ENCODE results near the gene MTMR11. TPM values are rescaled to one million over a fixed set of nuclear protein-coding genes. Genes with fewer than 3 reads are reported as not detected.

MTMR11 gene
- total and polyA plus RNA-seq, 9 of the 15 experiments (the other 6 are each of a cell fraction or from before 2014, with no cell fraction given) = 0.09 to 1.6 (median 0.51) TPM

- peak; percentile 11; the same call in 1 of the 3 replicates for ATAC-seq
- Histone ChIP-seq H3K9me1 (ENCODE audit: control insufficient read depth, insufficient read depth, low read length) (no peaks in the 10 kb centered on the region), H4K20me1 (replicated peaks; ENCODE audit: control insufficient read depth, insufficient read depth, low read length) (0 out of 2 replicates have a peak, but pooled peaks cover 3% of the 10 kb centered on the region), H3K9ac (ENCODE audit: insufficient read depth in 1 of 2, low read depth in 2 of 2, low read length in 2 of 2) (peak within 1 kb of the TSS in 1 of 2 experiments; percentile 48; a peak in 1 of 4 replicates), H3K9me3 (replicated peaks; ENCODE audit: control insufficient read depth, insufficient read depth, low read depth, low read length) (no peaks in the 10 kb centered on the region), H2AFZ (ENCODE audit: low read depth, low read length) (peak within 1 kb of the TSS; percentile 12; the same call in 1 of the 2 replicates), H3K27me3 (ENCODE audit: control insufficient read depth in 2 of 2, insufficient read depth in 2 of 2, low read length in 2 of 2) (no peaks in the 10 kb centered on the region), H3K27ac (ENCODE audit: extremely low read depth, low read depth, low read length) (no peak within 1 kb of the TSS), H3K36me3 (ENCODE audit: control insufficient read depth, insufficient read depth, low read length) (peaks cover 8% of the 10 kb centered on the region; the same call in 2 of the 3 replicates), H3K4me3 (no peak within 1 kb of the TSS), H3K79me2 (ENCODE audit: control insufficient read depth, insufficient read depth, low read length) (no peaks in the 10 kb centered on the region), H3K4me2 (ENCODE audit: insufficient read depth, low read length) (no peak within 1 kb of the TSS), H3K4me1 (replicated peaks in 1 of 2; ENCODE audit: control insufficient read depth in 2 of 2, insufficient read depth in 2 of 2, low read length in 2 of 2) (peaks cover 15 to 26% of the 10 kb centered on the region in 2 experiments)
- intact Hi-C loops (cut with micrococcal nuclease) = no loop called here
- BruUV-seq (replicated peaks) = no TSS peak
- POLR2A ChIA-PET = interaction anchor here (1.2 kb wide), 1 partner anchor 32 kb away, joined by 4 read pairs; no protein-coding TSS in a partner anchor
- no peak for DNase-seq (ENCODE audit: extremely low read depth in 1 of 4, low spot score in 3 of 4)
- CTCF ChIA-PET (ENCODE audit: low intra/inter-chr PET ratio) = no interaction called here
- WGBS (ENCODE audit: insufficient coverage, low coverage, missing lambda C conversion rate) = 54% methylated on average over 4 of the region's 24 CpGs
- FAIRE-seq = no peak
- in situ Hi-C loops (cut with MboI) = no loop called here
- TF ChIP-seq, protein P1, sequence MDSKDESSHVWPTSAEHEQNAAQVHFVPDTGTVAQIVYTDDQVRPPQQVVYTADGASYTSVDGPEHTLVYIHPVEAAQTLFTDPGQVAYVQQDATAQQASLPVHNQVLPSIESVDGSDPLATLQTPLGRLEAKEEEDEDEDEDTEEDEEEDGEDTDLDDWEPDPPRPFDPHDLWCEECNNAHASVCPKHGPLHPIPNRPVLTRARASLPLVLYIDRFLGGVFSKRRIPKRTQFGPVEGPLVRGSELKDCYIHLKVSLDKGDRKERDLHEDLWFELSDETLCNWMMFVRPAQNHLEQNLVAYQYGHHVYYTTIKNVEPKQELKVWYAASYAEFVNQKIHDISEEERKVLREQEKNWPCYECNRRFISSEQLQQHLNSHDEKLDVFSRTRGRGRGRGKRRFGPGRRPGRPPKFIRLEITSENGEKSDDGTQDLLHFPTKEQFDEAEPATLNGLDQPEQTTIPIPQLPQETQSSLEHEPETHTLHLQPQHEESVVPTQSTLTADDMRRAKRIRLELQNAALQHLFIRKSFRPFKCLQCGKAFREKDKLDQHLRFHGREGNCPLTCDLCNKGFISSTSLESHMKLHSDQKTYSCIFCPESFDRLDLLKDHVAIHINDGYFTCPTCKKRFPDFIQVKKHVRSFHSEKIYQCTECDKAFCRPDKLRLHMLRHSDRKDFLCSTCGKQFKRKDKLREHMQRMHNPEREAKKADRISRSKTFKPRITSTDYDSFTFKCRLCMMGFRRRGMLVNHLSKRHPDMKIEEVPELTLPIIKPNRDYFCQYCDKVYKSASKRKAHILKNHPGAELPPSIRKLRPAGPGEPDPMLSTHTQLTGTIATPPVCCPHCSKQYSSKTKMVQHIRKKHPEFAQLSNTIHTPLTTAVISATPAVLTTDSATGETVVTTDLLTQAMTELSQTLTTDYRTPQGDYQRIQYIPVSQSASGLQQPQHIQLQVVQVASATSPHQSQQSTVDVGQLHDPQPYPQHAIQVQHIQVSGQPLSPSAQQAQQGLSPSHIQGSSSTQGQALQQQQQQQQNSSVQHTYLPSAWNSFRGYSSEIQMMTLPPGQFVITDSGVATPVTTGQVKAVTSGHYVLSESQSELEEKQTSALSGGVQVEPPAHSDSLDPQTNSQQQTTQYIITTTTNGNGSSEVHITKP (IDR thresholded peaks at IDR 0.05; ENCODE audit: partially characterized antibody) = peak; percentile 67
- TF ChIP-seq FUS (optimal IDR thresholded peaks at IDR 0.05; ENCODE audit: low read depth, low read length) (no peak), ZNF707 (CRISPR knock-in tag; conservative IDR thresholded peaks at IDR 0.05) (no peak), TRIM25 (IDR thresholded peaks at IDR 0.05; ENCODE audit: borderline replicate concordance) (no peak), ASH1L (IDR thresholded peaks at IDR 0.05; ENCODE audit: borderline replicate concordance, low read depth, partially characterized antibody) (no peak), CTBP1 (IDR thresholded peaks at IDR 0.05; ENCODE audit: borderline replicate concordance) (no peak), VEZF1 (CRISPR knock-in tag; IDR thresholded peaks at IDR 0.05) (0 out of 2 replicates have a peak, but pooled peaks have one; percentile 26), MTF1 (CRISPR knock-in tag; IDR thresholded peaks at IDR 0.05; ENCODE audit: borderline replicate concordance) (no peak)
- TF ChIP-seq, protein P2, sequence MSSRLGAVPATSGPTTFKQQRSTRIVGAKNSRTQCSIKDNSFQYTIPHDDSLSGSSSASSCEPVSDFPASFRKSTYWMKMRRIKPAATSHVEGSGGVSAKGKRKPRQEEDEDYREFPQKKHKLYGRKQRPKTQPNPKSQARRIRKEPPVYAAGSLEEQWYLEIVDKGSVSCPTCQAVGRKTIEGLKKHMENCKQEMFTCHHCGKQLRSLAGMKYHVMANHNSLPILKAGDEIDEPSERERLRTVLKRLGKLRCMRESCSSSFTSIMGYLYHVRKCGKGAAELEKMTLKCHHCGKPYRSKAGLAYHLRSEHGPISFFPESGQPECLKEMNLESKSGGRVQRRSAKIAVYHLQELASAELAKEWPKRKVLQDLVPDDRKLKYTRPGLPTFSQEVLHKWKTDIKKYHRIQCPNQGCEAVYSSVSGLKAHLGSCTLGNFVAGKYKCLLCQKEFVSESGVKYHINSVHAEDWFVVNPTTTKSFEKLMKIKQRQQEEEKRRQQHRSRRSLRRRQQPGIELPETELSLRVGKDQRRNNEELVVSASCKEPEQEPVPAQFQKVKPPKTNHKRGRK (tag; IDR thresholded peaks at IDR 0.05) = no peak
Observed at GRCh38 chr1:149917571-149918144, 19.0 kb downstream of the MTMR11 start, which contains the start of gene SV2A. SV2A (minus strand) TSS chr1:149917844; CDS start chr1:149913840, 4,004 bp downstream.

Data from K562 (cell line).